Loucy (cell line): ENCODE data around the gene ERC1.

ENCODE experiments used
- EZH2phosphoT487 ChIP-seq: fragments of 200-600 bp; IDR thresholded peaks from 2 replicates; pipeline ENCODE4 v1.6.1; 2018; ENCODE audit warnings: antibody characterized with exemption, mild to moderate bottlenecking, moderate library complexity, borderline replicate concordance
- TF ChIP-seq, protein P1 (sequence below): fragments of 200-600 bp; sonication (generic); conservative IDR thresholded peaks from 2 replicates; pipeline ENCODE4 v1.5.1; 2014; ENCODE audit warnings: mild to moderate bottlenecking, antibody characterized with exemption, low read length

GRCh38 chr12:996881-997280, 5.9 kb downstream of the ERC1 start:
- TF ChIP-seq, protein P1, sequence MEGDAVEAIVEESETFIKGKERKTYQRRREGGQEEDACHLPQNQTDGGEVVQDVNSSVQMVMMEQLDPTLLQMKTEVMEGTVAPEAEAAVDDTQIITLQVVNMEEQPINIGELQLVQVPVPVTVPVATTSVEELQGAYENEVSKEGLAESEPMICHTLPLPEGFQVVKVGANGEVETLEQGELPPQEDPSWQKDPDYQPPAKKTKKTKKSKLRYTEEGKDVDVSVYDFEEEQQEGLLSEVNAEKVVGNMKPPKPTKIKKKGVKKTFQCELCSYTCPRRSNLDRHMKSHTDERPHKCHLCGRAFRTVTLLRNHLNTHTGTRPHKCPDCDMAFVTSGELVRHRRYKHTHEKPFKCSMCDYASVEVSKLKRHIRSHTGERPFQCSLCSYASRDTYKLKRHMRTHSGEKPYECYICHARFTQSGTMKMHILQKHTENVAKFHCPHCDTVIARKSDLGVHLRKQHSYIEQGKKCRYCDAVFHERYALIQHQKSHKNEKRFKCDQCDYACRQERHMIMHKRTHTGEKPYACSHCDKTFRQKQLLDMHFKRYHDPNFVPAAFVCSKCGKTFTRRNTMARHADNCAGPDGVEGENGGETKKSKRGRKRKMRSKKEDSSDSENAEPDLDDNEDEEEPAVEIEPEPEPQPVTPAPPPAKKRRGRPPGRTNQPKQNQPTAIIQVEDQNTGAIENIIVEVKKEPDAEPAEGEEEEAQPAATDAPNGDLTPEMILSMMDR, result no peak
- no peak for TF ChIP-seq EZH2phosphoT487
